NCI-H2029 (cell line): ENCODE measurements around the gene AGAP5.

ENCODE experiments used
- DNase-seq: peaks from one replicate; lab custom pipeline; 2025; lab: John Stamatoyannopoulos, UW

AGAP5 gene

GRCh38 chr10:73653701-73654100 is 44.2 kb downstream of the AGAP5 start:
- DNase-seq, result no peak

- DNase-seq, result no peak
Observed at GRCh38 chr10:73653195-73653594, 44.7 kb downstream of the AGAP5 start.

GRCh38 chr10:73650537-73651331 is 47.2 kb downstream of the AGAP5 start:
- no peak for DNase-seq

GRCh38 chr10:73649876-73650536 is 47.9 kb downstream of the AGAP5 start:
- no peak for DNase-seq

GRCh38 chr10:73648975-73649829 is 48.7 kb downstream of the AGAP5 start:
- DNase-seq, result no peak

- DNase-seq, result no peak
Observed at GRCh38 chr10:73647875-73648651, 49.8 kb downstream of the AGAP5 start.

GRCh38 chr10:73647211-73647874 is 50.6 kb downstream of the AGAP5 start:
- DNase-seq, result peak; percentile 26

- no peak for DNase-seq
Observed at GRCh38 chr10:73646598-73647041, 51.3 kb downstream of the AGAP5 start.

- DNase-seq, result no peak
Observed at GRCh38 chr10:73645251-73645650, 52.7 kb downstream of the AGAP5 start.

GRCh38 chr10:73644767-73645166 is 53.1 kb downstream of the AGAP5 start:
- no peak for DNase-seq

GRCh38 chr10:73644015-73644743 is 53.7 kb downstream of the AGAP5 start:
- DNase-seq, result peak; percentile 11

GRCh38 chr10:73643362-73643761 is 54.5 kb downstream of the AGAP5 start:
- no peak for DNase-seq

- no peak for DNase-seq
Observed at GRCh38 chr10:73641328-73642060, 56.4 kb downstream of the AGAP5 start, which contains the start of gene MYOZ1. Gene MYOZ1, minus strand, starts transcription at chr10:73641474. Its CDS starts 1,457 bp downstream, at chr10:73640017.

- no peak for DNase-seq
Observed at GRCh38 chr10:73639286-73639685, 58.6 kb downstream of the AGAP5 start.

GRCh38 chr10:73635781-73636180 is 62.1 kb downstream of the AGAP5 start:
- DNase-seq, result no peak

GRCh38 chr10:73634421-73634820 is 63.5 kb downstream of the AGAP5 start:
- DNase-seq, result no peak

GRCh38 chr10:73629165-73629564 is 68.7 kb downstream of the AGAP5 start:
- no peak for DNase-seq

- no peak for DNase-seq
Observed at GRCh38 chr10:73628405-73628804, 69.5 kb downstream of the AGAP5 start.

- DNase-seq, result no peak
Observed at GRCh38 chr10:73627300-73627699, 70.6 kb downstream of the AGAP5 start.
